Measurements from ENCODE around the gene OTUD6A. TPM values are rescaled to one million over a fixed set of nuclear protein-coding genes. Genes with fewer than 3 reads are reported as not detected.

Gene OTUD6A
- total RNA-seq, result not detected in 2 replicates

- H3K27ac Mint-ChIP-seq, result no peak within 1 kb of the TSS
- ATAC-seq (ENCODE audit: low read depth) (no peak), DNase-seq (no peak)
- CTCF ChIA-PET, result no interaction called here
- no peaks in the 10 kb centered on the region for H3K36me3 Mint-ChIP-seq (ENCODE audit: low read depth)
- no peak within 1 kb of the TSS for H3K4me3 Mint-ChIP-seq
- H3K9me3 Mint-ChIP-seq, result no peaks in the 10 kb centered on the region
- no peaks in the 10 kb centered on the region for H3K4me1 Mint-ChIP-seq
- no peaks in the 10 kb centered on the region for H3K27me3 Mint-ChIP-seq
- TF ChIP-seq, protein P1, sequence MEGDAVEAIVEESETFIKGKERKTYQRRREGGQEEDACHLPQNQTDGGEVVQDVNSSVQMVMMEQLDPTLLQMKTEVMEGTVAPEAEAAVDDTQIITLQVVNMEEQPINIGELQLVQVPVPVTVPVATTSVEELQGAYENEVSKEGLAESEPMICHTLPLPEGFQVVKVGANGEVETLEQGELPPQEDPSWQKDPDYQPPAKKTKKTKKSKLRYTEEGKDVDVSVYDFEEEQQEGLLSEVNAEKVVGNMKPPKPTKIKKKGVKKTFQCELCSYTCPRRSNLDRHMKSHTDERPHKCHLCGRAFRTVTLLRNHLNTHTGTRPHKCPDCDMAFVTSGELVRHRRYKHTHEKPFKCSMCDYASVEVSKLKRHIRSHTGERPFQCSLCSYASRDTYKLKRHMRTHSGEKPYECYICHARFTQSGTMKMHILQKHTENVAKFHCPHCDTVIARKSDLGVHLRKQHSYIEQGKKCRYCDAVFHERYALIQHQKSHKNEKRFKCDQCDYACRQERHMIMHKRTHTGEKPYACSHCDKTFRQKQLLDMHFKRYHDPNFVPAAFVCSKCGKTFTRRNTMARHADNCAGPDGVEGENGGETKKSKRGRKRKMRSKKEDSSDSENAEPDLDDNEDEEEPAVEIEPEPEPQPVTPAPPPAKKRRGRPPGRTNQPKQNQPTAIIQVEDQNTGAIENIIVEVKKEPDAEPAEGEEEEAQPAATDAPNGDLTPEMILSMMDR (IDR thresholded peaks at IDR 0.05), result no peak
- POLR2A ChIA-PET, result no interaction called here
- intact Hi-C loops (cut with micrococcal nuclease), result no loop called here
Measured at GRCh38 chrX:70062076-70062475, at the start of gene OTUD6A. TSS of gene OTUD6A (plus strand) at chrX:70062457. CDS start at chrX:70062525, 68 bp downstream.

GRCh38 chrX:70012756-70013155 is 49.5 kb upstream of the OTUD6A start:
- no peaks in the 10 kb centered on the region for H3K27me3 Mint-ChIP-seq
- CTCF ChIA-PET, result no interaction called here

DNA sequence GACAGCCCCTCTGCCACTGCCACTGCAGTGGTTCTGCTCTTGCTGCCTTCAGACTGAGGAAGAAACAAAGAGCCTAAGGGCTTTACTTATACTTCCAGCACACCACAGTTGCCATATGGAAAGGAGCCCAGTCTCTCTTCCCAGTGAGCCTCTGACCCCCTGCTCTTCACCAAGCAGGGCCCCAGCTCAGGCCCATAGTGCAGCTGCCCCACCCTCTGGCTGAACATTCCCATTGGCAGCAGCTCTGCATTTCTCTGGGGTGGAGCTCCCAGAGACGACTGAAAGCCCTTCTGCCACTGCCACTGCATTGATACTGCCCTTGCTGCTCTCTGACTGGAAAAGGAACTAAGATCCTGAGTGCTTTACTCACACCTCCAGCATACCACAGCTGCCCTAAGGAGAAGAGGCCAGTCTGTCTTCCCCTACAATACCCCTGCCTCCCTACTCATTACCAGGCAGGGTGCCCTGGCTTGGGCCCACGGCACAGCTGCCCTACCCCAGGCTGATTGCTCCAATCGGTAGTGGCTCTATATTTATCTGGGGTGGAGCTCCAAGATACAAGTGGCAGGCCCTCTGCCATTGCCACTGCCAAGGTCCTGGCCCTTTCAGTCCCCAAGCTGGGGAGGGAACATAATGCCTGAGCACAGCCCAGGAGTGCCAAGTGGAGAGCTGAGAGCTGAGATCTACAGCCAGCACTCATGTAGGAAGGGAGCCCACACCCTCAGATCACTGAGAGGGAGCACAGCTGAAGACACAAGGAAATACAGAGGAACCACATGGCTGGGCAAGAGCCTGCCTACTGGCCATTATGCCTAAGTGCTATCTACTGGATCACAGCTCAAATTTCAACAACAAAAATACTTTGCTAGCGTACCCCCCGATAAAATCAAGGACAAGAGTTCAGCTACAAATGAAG is 48.5 kb upstream of the OTUD6A start:
- ChIA-PET CTCF (no interaction called here), POLR2A (no interaction called here)
- Mint-ChIP-seq H3K27me3 (no peaks in the 10 kb centered on the region), H3K9me3 (no peaks in the 10 kb centered on the region), H3K27ac (no peak overlapping the region), H3K4me1 (no peaks in the 10 kb centered on the region), H3K36me3 (ENCODE audit: low read depth) (no peaks in the 10 kb centered on the region), H3K4me3 (no peak overlapping the region)
- ATAC-seq (ENCODE audit: low read depth), result no peak
- DNase-seq, result no peak
- intact Hi-C loops (cut with micrococcal nuclease), result no loop called here
- TF ChIP-seq, protein P1 (IDR thresholded peaks at IDR 0.05), result no peak

More at GRCh38 chrX:70012756-70013155, 49.5 kb upstream of the OTUD6A start:
- intact Hi-C loops (cut with micrococcal nuclease), result no loop called here
- POLR2A ChIA-PET, result no interaction called here
- no peaks in the 10 kb centered on the region for H3K4me1 Mint-ChIP-seq
- DNase-seq (no peak), ATAC-seq (ENCODE audit: low read depth) (no peak)
- peaks cover 2% of the 10 kb centered on the region for H3K9me3 Mint-ChIP-seq
- H3K4me3 Mint-ChIP-seq, result no peak overlapping the region
- H3K36me3 Mint-ChIP-seq (ENCODE audit: low read depth), result no peaks in the 10 kb centered on the region
- TF ChIP-seq, protein P1 (IDR thresholded peaks at IDR 0.05), result no peak
- H3K27ac Mint-ChIP-seq, result no peak overlapping the region

GRCh38 chrX:70016513-70016912 is 45.7 kb upstream of the OTUD6A start:
- ChIA-PET POLR2A (no interaction called here), CTCF (no interaction called here)
- no peaks in the 10 kb centered on the region for H3K4me1 Mint-ChIP-seq
- H3K27ac Mint-ChIP-seq, result no peak overlapping the region
- TF ChIP-seq, protein P1 (IDR thresholded peaks at IDR 0.05), result no peak
- H3K36me3 Mint-ChIP-seq (ENCODE audit: low read depth), result no peaks in the 10 kb centered on the region
- ATAC-seq (ENCODE audit: low read depth) (no peak), DNase-seq (no peak)
- H3K9me3 Mint-ChIP-seq, result no peaks in the 10 kb centered on the region
- no peak overlapping the region for H3K4me3 Mint-ChIP-seq
- intact Hi-C loops (cut with micrococcal nuclease), result no loop called here
- H3K27me3 Mint-ChIP-seq, result no peaks in the 10 kb centered on the region

- no peaks in the 10 kb centered on the region for H3K9me3 Mint-ChIP-seq
- H3K4me1 Mint-ChIP-seq, result no peaks in the 10 kb centered on the region
- no peak for DNase-seq
- ATAC-seq (ENCODE audit: low read depth), result no peak
- intact Hi-C loops (cut with micrococcal nuclease), result no loop called here
- no peak overlapping the region for H3K4me3 Mint-ChIP-seq
- no peaks in the 10 kb centered on the region for H3K36me3 Mint-ChIP-seq (ENCODE audit: low read depth)
- H3K27ac Mint-ChIP-seq, result no peak overlapping the region
- ChIA-PET POLR2A (no interaction called here), CTCF (no interaction called here)
- TF ChIP-seq, protein P1 (IDR thresholded peaks at IDR 0.05), result no peak
- H3K27me3 Mint-ChIP-seq, result no peaks in the 10 kb centered on the region
Measured at GRCh38 chrX:70022616-70023015, 39.6 kb upstream of the OTUD6A start.
